SU-DHL-6 (cell line): ENCODE measurements around the gene ERN2.

Experiments used
- CTCF ChIP-seq: fragments of 200-600 bp; sonication (generic); IDR thresholded peaks from one replicate; pipeline ENCODE4 v1.5.1; 2017; ENCODE audit warnings: antibody characterized with exemption, mild to moderate bottlenecking, low read length, moderate library complexity; ENCODE audit not compliant: insufficient read depth, poor library complexity, severe bottlenecking
- EZH2phosphoT487 ChIP-seq: fragments of 200-600 bp; sonication (generic), shearing (Covaris generic); conservative IDR thresholded peaks from 2 replicates; pipeline ENCODE4 v1.6.1; 2018; ENCODE audit warnings: mild to moderate bottlenecking, antibody characterized with exemption, low read length, moderate library complexity, mixed read lengths

GRCh38 chr16:23741675-23742303 lies 28.8 kb upstream of the ERN2 start:
- TF ChIP-seq CTCF (no peak), EZH2phosphoT487 (no peak)
